RCC 7860 (cell line): Measurements from ENCODE around the gene MTOR.
"Not testable (repeated sequence)": the region's sequence is repeated elsewhere in the genome, so short reads cannot be mapped to it uniquely, and the experiment has no call there.

ENCODE experiments used
- DNase-seq: peaks from one replicate; pipeline ENCODE4 v3.0.0-alpha.2; 2015; ENCODE audit warnings: low spot score
- FAIRE-seq: peaks from 2 replicates; lab custom pipeline; 2012; peaks lifted over from hg19 to GRCh38; lab: Jason Lieb, UNC

The MTOR gene

DNA sequence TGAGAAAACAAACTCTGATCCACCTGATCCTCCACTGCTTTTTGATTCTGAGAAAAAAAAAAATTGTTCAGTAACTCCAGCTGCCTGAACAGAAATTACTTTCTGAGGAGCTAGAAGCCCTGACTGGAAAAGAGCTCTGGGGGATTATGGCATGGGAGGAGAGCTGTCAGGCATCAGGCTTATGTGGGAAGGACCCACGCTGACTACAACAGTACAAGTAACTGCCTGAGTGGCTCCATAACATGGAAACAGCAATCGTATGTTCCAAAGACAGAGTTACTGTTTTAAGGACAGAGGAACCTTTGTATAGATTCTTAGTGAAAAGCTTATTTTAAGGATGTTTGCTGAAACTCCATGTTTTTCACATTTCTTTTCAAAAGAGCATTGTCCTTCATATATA is 74.4 kb downstream of the MTOR start:
- FAIRE-seq, result no peak
- DNase-seq, result no peak

DNA sequence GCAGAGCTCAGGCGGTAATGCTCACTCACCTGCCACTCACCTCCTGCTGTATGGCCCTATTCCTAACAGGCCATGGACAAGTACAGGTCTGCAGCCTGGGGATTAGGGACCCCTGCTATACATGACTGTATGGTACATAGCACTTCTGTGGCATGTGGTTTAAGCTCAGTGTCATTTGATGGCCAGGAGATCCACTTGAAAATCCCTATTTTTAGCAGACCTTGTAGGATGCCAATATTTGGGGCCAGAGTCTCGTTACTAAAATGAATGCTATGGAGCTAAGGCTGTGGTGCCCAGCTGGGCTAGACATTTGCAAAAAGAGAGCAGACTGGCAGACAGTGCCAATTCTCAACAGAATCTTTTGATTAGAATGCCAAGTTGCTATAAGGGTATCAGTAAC is 74.9 kb downstream of the MTOR start:
- DNase-seq (no peak), FAIRE-seq (no peak)

DNA sequence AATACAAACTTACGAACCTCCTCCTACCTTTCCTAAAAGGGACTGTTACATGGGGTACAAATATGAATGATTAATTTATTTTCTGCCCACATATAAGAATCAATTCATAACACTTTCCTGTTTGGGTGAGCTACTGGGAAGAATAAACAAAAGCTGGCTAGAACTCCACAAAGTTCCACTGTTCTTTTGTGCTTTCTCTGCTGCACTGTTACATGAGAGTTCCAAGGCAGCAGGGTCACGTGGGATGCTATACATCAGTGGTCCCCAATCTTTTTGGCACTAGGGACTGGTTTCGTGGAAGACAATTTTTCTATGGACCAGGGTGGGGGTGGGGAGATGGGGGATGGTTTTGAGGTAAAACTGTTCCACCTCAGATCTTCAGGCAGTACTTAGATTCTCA is 75.4 kb downstream of the MTOR start:
- DNase-seq, result no peak
- FAIRE-seq, result no peak

DNA sequence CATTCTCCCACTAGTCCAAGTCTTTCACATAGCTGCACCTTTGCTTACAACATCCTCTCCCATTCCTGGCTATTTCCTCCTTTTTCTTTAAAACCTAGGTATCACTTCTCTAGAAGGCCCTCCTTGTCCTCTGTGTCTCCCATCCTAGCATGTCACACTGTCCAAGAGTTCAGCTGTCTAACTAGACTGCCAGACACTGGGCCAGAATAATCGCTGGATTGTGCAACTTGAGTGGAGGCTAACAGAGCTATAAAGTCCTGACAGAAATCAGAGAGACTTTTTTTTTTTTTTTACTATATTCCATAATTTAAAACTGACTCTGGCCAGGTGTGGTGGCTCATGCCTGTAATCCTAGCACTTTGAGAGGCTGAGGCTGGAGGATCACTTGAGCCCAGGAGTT is 77.4 kb downstream of the MTOR start:
- no peak for FAIRE-seq
- DNase-seq, result no peak

DNA sequence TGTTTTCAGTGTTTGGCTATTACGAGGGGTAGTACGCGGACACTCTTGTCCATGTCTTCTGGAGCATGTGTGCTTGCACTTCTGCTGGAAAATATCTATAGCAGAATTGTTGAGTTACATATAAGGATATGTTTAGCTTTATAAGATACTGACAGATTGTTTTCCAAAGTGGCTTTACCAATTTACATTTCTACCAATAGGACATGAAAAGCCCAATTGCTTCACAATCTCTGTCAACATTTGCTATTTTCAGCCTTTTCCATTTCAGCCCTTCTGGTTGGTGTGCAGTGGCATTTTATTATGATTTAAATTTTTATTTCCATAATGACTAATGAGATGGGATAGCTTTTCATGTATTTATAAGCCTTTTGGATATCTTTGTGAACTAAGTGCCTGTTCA is 79.5 kb downstream of the MTOR start:
- DNase-seq (no peak), FAIRE-seq (no peak)

DNA sequence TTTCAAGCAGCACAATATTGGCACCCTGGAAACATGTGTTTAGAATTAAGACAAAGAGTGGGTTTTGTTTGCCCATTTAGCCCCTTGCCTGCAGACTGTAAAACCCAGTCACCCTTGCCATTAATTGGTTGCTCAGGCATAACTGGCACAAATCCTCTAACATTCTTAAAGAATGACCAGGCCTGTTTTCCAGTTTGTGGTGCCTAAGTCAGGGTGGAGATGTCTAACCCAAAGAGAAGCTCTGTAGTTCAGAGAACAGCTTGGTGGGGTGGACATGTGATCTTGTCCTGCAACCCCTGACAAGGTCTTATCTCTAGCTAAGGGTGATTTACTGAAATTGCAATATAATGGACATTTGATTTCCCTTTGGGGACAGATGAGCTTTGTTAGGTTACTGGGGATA is 82.0 kb downstream of the MTOR start:
- FAIRE-seq (peak; percentile 94), DNase-seq (peak; percentile 82)

DNA sequence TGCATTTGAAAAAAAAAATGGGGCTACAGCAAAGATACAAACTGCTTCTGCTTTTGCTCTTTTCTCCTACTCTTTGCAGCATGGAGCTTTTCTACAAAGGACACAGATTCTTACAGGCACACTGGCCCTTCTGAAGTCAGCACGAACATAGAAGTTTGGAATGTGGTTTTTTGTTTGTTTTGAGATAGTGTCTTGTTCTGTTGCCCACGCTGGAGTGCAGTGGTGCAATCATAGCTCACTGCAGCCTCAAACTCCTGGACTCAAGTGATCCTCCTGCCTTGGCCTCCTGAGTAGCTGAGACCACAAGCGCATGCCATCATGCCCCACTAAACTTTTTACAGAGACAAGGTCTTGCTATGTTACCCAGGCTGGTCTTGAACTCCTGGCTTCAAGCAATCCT is 82.6 kb downstream of the MTOR start:
- not testable (repeated sequence) for FAIRE-seq
- DNase-seq, result peak; percentile 39

DNA sequence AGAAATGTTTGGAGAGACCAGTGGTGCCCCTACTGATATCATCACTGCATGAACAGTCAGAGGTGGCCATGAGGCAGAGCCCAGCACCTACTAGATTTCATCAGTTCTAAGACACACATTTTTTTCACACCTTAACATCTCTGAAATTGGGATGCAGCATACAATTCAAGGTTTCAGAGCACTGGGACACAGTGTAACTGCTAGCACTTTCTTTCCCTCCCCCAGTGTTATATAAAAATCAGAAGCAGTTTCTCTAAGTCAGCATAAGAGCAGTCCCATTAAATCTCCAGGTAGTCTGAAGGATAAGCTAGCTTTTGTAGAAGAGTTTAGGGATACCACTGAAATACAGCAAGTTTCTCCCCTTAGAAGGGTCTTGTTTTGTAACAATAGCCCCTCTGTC is 83.2 kb downstream of the MTOR start:
- no peak for FAIRE-seq
- DNase-seq, result no peak

DNA sequence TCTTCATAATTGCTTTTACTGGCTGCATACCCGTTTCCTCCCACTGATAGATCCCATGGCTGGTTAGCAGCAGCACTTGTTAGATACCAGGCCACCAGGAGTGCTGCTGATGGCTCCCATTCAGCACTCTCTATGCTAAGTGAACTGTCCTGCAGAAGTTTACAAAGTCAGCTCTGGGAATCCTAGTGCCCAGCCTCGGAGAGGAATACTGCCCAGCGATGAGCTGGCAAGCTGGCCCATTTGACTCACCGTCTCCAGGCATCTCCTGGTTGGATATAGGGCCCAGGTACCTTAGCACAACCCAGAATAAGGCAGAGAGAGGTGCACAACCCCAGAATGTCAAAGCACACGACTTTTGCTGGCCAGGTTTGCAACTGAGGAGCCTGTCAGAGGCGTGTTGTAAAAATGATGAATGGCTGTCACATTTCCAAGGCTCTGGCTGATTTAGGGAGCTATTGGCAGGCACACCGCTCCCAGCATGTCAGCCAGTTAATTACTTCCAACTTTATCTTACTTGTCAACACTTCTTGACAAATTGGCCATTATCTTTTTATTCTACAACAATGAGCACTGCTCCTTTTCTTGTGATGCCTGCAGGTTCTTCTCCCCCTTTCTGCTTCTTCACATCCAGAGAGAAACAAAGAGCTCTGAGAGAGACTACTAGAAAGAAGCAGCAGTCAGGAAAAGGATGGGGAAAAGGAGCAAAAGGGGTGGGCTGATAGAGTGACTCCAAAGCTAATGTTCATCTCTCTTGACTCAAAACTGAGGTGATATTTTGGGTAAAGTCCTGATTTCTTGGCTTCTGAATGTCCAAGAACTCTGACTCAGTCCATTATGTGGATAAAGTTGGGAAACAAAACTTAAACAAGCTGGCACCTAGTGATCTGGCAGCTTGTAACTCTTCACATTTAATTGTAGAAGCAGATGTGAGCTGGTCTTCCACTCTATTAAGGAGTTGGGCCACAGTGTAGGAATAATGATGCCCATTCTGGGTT is 84.0 kb downstream of the MTOR start:
- FAIRE-seq (no peak), DNase-seq (no peak)

DNA sequence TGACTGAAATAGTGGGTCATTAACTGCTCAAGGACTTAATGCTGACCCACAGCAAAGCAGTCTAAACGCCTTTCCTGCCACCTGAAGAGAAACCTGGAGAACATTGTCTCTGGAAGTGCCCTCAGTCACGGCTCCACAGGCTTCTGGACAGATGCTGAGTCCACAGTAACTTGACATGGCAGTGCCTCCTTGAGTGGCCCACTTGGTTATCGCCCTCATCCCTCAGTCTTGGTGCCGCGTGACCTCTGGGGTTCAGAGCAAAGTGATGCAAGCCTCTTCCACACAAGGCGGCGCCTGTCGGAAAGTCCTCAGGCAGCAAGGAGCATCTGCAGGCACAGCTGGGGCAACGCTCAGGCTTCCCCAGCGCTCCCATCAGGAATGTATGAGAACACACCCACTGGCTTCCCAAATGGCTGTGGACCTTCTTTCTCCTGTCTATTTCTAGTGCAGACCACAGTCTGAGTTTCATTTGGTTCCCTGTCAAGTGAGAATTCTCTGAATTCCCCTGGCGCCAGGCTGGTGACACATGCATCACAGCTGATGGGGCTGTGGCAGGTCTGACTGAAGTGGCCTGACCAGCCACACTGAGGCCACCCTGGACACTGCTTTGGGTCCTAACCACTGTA is 86.2 kb downstream of the MTOR start:
- peak; percentile 55 for DNase-seq
- FAIRE-seq, result no peak

DNA sequence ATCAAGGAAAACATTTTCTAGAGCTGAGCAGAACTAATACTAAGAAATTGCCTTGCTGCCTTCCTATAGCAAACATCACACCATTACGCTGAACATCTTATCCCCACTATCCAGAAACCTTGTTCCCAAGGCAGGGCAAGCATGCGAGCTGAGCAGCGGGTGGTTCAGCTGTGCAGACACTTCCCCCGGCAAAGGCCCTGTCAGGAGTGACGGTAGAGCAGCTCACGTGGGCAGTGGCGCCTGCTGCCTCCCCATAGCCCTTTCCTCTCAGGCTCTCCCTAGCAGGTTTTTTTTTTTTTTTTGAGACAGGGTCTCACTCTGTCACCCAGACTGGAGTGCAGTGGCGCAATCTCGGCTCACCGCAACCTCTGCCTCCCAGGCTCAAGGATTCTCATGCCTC is 86.9 kb downstream of the MTOR start:
- no peak for DNase-seq
- no peak for FAIRE-seq

DNA sequence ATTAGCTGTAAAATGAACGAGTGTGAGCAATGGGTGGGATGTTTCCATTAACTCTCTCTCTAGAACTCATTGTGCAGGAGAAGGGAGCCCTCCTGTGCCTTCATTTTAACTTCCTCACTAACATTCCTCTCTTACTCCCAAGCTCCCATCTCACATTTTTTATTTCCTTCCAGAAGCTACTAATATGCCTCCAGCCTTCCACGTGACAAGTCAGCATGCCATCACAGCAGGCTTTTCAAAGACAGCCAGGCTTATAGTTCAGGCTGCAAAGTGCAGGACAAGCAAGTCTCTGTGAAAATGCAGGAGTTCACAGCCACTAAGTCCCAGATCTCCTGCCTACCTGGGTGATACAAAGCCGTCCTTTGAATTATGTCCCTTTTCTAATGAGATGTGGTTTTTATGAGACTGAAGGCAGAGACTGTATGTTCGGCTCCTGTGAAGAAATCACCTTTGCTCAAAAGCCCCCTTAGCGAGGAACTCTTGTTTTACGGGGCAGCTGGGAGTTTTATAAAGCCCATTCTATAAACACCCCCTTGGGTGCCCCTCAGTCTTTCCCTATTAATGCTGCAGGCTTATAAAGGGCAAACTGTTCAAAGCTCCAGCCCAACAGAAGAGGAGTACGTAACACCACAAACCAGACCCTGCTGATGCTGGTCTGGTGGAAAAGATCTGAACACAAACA is 87.9 kb downstream of the MTOR start:
- DNase-seq, result no peak
- FAIRE-seq, result no peak

DNA sequence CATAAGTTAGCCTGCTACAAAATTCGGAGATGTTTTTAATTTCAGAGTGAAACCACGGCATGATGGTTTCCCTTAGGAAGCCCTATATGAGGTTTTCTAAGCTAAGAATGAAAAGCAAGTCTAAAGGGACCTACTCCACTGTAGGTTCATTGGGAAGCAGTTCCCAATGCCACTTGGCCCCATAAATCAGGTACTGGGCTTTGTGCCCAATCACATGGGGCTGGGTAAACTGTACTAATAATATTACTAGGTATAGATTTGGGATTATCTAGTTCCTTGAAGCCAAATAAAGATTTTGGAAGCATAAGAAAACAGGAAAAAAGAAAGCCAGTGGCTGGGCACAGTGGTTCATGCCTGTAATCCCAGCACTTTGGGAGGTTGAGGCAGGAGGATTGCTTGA is 92.2 kb downstream of the MTOR start:
- DNase-seq, result no peak
- no peak for FAIRE-seq

DNA sequence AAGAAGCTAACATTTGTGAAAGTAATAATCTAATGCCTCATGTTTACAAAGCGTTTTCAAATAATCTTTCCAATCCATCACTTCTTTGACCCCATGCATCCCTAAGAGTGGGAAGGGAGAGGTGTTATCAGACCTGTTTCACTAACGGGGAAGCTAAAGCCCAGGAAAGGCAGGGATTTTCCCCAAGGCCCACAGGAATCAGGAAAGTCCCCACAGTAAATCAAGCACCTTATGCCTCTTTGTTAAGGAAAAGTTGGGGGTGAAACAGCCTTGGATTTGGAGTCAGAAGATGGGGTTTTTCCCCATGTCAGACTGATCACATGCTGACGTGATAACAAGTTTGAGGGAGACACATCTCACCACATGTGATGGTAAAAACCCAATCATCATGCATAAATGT is 93.1 kb downstream of the MTOR start:
- DNase-seq, result peak; percentile 47
- no peak for FAIRE-seq

DNA sequence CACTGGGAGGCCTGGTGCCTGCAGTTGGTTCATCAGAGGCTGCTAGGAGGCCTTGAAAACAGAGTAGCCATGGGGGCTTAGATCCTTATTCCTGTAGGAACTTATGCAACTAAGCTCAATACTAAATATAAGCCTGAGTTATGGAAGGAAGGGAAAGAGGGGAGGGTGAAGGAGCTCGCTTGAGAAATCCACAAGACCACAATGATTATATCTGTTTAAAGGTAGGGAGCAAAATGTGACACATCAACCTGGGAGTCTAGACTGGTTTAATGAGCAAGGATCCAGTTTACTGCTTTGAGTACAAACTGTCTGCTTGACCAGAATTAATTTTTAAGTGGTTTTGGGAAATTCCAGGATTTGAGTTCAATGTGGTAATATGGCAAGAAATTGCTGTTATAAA is 93.6 kb downstream of the MTOR start:
- peak; percentile 28 for FAIRE-seq
- DNase-seq, result peak; percentile 52

DNA sequence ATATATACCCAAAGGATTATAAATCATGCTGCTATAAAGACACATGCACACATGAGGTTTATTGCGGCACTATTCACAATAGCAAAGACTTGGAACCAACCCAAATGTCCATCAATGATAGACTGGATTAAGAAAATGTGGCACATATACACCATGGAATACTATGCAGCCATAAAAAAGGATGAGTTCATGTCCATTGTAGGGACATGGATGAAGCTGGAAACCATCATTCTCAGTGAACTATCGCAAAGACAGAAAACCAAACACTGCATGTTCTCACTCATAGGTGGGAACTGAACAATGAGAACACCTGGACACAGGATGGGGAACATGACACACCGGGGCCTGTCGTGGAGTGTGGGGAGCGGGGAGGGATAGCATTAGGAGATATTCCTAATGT is 95.6 kb downstream of the MTOR start:
- DNase-seq, FAIRE-seq: not testable (repeated sequence)

DNA sequence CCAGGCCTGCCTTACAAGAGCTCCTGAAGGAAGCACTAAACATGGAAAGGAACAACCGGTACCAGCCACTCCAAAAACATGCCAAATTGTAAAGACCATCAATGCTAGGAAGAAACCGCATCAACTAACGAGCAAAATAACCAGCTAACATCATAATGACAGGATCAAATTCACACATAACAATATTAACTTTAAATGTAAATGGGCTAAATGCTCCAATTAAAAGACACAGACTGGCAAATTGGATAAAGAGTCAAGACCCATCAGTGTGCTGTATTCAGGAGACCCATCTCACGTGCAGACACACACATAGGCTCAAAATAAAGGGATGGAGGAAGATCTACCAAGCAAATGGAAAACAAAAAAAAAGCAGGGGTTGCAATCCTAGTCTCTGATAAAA is 99.6 kb downstream of the MTOR start:
- not testable (repeated sequence) for DNase-seq, FAIRE-seq

DNA sequence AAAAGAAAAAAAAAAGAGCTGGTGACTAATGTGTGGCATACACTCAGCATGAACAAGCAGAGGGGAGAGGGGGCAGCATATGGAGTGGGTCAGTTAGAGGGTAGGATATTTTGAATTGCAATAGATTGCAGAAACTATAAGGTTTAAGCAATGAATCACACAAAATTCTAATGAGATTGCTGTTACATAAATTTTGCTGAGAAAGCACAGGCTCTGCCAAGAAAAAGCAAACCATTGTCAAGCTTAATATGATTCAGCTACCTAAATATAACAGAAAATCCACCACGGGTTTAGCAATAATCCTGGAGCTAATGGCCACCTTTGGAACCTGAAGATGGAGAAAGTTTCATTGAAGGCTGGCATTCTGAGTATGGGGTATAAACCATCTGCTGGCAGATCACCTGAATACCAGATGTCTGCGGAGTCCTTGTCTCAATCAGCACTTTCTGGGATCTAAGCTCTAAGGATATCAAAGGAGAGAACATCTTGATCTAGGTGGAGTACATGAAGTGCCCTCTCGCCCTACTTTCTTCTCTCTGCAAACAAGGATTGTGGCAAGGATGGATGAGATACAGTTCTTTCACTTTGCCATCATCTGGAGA is 103.5 kb downstream of the MTOR start:
- peak; percentile 84 for FAIRE-seq
- peak; percentile 77 for DNase-seq

DNA sequence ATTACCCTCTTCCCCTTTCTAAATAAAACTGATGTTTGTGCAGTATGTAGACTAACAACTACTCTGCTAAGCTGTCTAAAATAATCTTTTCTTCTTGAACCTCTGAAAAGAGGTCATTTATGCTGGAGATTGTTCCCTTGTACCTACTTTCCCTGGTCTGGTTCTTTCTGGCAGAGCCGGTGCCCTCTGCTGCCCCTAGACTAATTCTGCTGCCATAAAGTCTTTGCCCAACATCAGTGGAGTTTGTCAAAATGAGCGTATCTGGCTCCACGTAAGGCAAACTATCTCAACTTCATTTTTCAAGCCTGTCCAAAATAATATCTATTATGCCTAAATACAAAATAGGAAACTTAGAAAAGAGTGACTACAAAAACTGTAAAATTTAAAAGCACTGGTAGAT is 104.1 kb downstream of the MTOR start:
- no peak for FAIRE-seq
- no peak for DNase-seq

DNA sequence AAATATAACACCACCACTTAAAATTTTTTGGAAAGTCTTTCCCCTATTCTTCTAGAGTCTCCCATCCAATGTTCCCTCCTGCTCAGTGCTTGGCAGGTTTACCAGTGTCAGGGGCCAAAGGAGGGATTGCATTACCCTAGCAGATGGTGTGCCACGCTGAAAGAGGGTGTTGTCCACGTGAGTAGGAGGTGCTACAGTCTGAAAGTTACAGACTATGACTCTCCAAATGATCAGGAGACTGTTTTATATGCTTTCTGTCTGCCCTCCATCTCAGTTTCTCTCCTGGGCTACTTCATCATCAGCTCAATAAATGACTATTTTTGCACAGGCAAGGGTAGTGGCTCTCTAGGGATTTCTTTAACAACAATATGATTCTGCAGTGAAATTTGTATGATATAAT is 104.5 kb downstream of the MTOR start:
- DNase-seq, result no peak

DNA sequence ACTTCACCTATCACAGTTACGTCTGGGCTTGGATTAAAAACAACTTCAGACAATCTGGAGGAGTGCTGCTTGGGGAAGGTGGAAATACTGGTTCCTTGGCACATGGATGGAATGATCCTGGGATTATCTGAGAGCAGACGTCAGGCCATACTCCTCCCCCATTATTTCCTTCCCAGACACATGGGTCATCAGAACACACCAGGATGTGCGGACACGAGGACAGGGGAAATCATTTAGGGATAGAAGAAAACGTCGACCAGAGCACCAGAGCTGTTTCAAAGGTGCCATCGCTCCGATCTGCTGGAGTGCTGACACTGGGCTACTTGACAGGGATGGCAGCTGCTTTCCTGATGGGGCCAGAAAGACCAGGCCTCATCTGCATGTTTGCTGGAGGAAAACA is 105.0 kb downstream of the MTOR start:
- FAIRE-seq (no peak), DNase-seq (no peak)

More for the DNA sequence above, 104.5 kb downstream of the MTOR start:
- no peak for FAIRE-seq
